HepG2 (cell line): ENCODE data around the gene NRSN2. TPM values are rescaled to one million over a fixed set of nuclear protein-coding genes. Genes with fewer than 3 reads are reported as not detected.
A peak's percentile ranks its signal among the peaks of the same experiment; 100 is the strongest.

ENCODE experiments used
- ASH2L ChIP-seq: fragments of 300-600, 200-600 bp; sonication (generic); IDR thresholded peaks from 2 replicates; pipeline ENCODE4 v1.7.0; 2017; ENCODE audit warnings: low read depth, mild to moderate bottlenecking, moderate library complexity, mixed read lengths, low read length; ENCODE audit not compliant: insufficient read length
- CREM ChIP-seq, 2 experiments: sonication (generic) in 1 of 2; formaldehyde crosslinking in 1 of 2; IDR thresholded peaks; 2 replicates each; pipeline versions ENCODE4 v1.4.0 to v1.6.1; 2016 to 2020; ENCODE audit warnings: antibody characterized with exemption in 1 of 2, mild to moderate bottlenecking in 1 of 2, missing genetic modification reagents in 1 of 2
- ELF1 ChIP-seq: sonication (generic); formaldehyde crosslinking; IDR thresholded peaks from 2 replicates; pipeline ENCODE4 v1.4.0; 2020; ENCODE audit warnings: missing genetic modification reagents
- MAFG ChIP-seq: sonication (generic); formaldehyde crosslinking; IDR thresholded peaks from 2 replicates; pipeline ENCODE4 v1.5.1; 2020; ENCODE audit warnings: mild to moderate bottlenecking, missing genetic modification reagents
- SUZ12 ChIP-seq: fragments of 150-350 bp; IDR thresholded peaks from 2 replicates; pipeline ENCODE4 v1.6.1; 2014; ENCODE audit warnings: low read depth, low read length
- TAF1 ChIP-seq: sonication (generic); formaldehyde crosslinking; IDR thresholded peaks from 2 replicates; pipeline ENCODE4 v1.4.0; 2020; ENCODE audit warnings: missing genetic modification reagents
- YEATS2 ChIP-seq: sonication (generic); formaldehyde crosslinking; IDR thresholded peaks from 2 replicates; pipeline ENCODE4 v1.4.0; 2020; ENCODE audit warnings: missing genetic modification reagents, borderline replicate concordance
- ZNF207 ChIP-seq: fragments of 450-650 bp; IDR thresholded peaks from 2 replicates; pipeline ENCODE4 v1.6.1; 2016; ENCODE audit warnings: antibody characterized with exemption, borderline replicate concordance
- ZNF44 ChIP-seq: sonication (generic); formaldehyde crosslinking; IDR thresholded peaks from 2 replicates; pipeline ENCODE4 v1.5.1; 2020; ENCODE audit warnings: mild to moderate bottlenecking, missing genetic modification reagents
- ZNF510 ChIP-seq: sonication (generic); formaldehyde crosslinking; IDR thresholded peaks from 2 replicates; pipeline ENCODE4 v1.4.0; 2020; ENCODE audit warnings: low read depth, mild to moderate bottlenecking, missing genetic modification reagents
- ZNF558 ChIP-seq: sonication (generic); formaldehyde crosslinking; IDR thresholded peaks from 2 replicates; pipeline ENCODE4 v1.9.0; 2022; ENCODE audit warnings: mild to moderate bottlenecking, missing genetic modification reagents, borderline replicate concordance
- ZSCAN21 ChIP-seq: sonication (generic); formaldehyde crosslinking; IDR thresholded peaks from 2 replicates; pipeline ENCODE4 v1.8.0; 2022; ENCODE audit warnings: mild to moderate bottlenecking, missing genetic modification reagents, moderate library complexity, borderline replicate concordance
- polyA plus RNA-seq, 8 experiments: library from polyadenylated mRNA; depleted of rRNA in 3 of 8; stranded (reverse) in 7 of 8; unstranded in 1 of 8; fragments of >200 nt; fragmentation: Illumina TruSeq in 4 of 8; extraction: Trizol in 4 of 8; gene quantifications; 2 replicates each; pipeline versions ENCODE4 v1.2.1 to v1.2.3, GENCODE V29; 2011 to 2016; ENCODE audit warnings: low read depth in 4 of 8, missing spikeins in 1 of 8, mixed read lengths in 1 of 8; ENCODE audit not compliant: insufficient read depth in 1 of 8
- total RNA-seq, 5 experiments: library from RNA; depleted of rRNA; stranded (reverse); fragments of >200 nt; fragmentation: Illumina TruSeq; extraction: Trizol; gene quantifications; 2 replicates each; pipeline ENCODE4 v1.2.3, GENCODE V29; 2016; ENCODE audit warnings: low read depth in 1 of 5
- TF ChIP-seq, protein P1 (sequence below): sonication (generic); formaldehyde crosslinking; IDR thresholded peaks from 2 replicates; pipeline ENCODE4 v1.5.0; 2020; ENCODE audit warnings: mild to moderate bottlenecking, missing genetic modification reagents, borderline replicate concordance
- TF ChIP-seq, protein P2 (sequence below): sonication (generic); formaldehyde crosslinking; IDR thresholded peaks from 2 replicates; pipeline ENCODE4 v1.8.0; 2022; ENCODE audit warnings: mild to moderate bottlenecking, missing genetic modification reagents, borderline replicate concordance
- TF ChIP-seq, protein P3 (sequence below): sonication (generic); formaldehyde crosslinking; IDR thresholded peaks from 2 replicates; pipeline ENCODE4 v1.4.0; 2020; ENCODE audit warnings: missing genetic modification reagents
- TF ChIP-seq, protein P4 (sequence below): sonication (generic); formaldehyde crosslinking; IDR thresholded peaks from 2 replicates; pipeline ENCODE4 v1.8.0; 2022; ENCODE audit warnings: missing genetic modification reagents, mild to moderate bottlenecking, inconsistent platforms, borderline replicate concordance
- TF ChIP-seq, protein P5 (sequence below): sonication (generic); formaldehyde crosslinking; conservative IDR thresholded peaks from 2 replicates; pipeline ENCODE4 v1.4.0; 2020; ENCODE audit warnings: missing genetic modification reagents

NRSN2 gene
- total and polyA plus RNA-seq, 2 of the 13 experiments (the other 11 are each of a cell fraction or from before 2014, with no cell fraction given), result 32.3 to 49.4 TPM

DNA sequence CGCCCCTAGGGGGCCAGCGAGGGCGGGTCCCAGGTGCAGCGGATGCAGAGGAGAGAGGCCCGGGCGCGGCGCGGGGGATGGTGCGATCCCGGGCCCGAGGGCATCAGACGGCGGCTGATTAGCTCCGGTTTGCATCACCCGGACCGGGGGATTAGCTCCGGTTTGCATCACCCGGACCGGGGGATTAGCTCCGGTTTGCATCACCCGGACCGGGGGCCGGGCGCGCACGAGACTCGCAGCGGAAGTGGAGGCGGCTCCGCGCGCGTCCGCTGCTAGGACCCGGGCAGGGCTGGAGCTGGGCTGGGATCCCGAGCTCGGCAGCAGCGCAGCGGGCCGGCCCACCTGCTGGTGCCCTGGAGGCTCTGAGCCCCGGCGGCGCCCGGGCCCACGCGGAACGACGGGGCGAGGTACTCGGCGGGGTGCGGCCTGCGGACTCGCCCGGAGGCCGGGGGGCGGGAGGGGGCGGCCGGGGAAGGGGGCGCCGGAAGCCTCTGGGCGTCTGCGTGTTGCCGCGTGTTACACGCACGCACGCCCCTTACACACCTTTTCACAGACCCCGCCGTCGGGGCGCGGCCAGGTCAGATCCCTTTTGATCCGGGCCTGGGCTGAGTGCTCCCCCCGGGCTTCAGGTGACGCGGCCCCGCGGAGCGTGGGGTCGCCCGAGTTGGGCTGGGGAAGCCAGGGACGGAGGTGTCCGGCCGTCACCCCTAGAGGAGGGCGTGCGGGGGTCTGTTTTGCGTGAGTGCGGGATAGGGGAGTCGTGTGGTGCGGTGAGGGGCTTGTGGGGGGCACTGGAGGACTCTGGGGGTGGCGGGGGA, 34.1 kb downstream of the NRSN2 start (continued):
- TF ChIP-seq, protein P1, sequence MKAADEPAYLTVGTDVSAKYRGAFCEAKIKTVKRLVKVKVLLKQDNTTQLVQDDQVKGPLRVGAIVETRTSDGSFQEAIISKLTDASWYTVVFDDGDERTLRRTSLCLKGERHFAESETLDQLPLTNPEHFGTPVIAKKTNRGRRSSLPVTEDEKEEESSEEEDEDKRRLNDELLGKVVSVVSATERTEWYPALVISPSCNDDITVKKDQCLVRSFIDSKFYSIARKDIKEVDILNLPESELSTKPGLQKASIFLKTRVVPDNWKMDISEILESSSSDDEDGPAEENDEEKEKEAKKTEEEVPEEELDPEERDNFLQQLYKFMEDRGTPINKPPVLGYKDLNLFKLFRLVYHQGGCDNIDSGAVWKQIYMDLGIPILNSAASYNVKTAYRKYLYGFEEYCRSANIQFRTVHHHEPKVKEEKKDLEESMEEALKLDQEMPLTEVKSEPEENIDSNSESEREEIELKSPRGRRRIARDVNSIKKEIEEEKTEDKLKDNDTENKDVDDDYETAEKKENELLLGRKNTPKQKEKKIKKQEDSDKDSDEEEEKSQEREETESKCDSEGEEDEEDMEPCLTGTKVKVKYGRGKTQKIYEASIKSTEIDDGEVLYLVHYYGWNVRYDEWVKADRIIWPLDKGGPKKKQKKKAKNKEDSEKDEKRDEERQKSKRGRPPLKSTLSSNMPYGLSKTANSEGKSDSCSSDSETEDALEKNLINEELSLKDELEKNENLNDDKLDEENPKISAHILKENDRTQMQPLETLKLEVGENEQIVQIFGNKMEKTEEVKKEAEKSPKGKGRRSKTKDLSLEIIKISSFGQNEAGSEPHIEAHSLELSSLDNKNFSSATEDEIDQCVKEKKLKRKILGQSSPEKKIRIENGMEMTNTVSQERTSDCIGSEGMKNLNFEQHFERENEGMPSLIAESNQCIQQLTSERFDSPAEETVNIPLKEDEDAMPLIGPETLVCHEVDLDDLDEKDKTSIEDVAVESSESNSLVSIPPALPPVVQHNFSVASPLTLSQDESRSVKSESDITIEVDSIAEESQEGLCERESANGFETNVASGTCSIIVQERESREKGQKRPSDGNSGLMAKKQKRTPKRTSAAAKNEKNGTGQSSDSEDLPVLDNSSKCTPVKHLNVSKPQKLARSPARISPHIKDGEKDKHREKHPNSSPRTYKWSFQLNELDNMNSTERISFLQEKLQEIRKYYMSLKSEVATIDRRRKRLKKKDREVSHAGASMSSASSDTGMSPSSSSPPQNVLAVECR (CRISPR knock-in tag), result peak; percentile 87
- TF ChIP-seq ELF1 (CRISPR knock-in tag), result peak; percentile 25; the same call in 1 of the 2 replicates
- peak; percentile 41; the same call in 1 of the 2 replicates for TF ChIP-seq ZSCAN21 (CRISPR knock-in tag)
- no peak for TF ChIP-seq SUZ12
- no peak for TF ChIP-seq ZNF44 (CRISPR knock-in tag)
- peak; percentile 79 for TF ChIP-seq ASH2L
- TF ChIP-seq CREM (IDR thresholded peaks at IDR 0.05), result no peak
- TF ChIP-seq CREM (CRISPR knock-in tag; IDR thresholded peaks at IDR 0.05), result no peak
- peak; percentile 91 for TF ChIP-seq TAF1 (CRISPR knock-in tag)
- TF ChIP-seq, protein P2, sequence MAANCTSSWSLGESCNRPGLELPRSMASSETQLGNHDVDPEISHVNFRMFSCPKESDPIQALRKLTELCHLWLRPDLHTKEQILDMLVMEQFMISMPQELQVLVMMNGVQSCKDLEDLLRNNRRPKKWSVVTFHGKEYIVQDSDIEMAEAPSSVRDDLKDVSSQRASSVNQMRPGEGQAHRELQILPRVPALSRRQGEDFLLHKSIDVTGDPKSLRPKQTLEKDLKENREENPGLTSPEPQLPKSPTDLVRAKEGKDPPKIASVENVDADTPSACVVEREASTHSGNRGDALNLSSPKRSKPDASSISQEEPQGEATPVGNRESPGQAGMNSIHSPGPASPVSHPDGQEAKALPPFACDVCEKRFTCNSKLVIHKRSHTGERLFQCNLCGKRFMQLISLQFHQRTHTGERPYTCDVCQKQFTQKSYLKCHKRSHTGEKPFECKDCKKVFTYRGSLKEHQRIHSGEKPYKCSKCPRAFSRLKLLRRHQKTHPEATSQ (CRISPR knock-in tag), result peak; percentile 51; the same call in 1 of the 2 replicates
- no peak for TF ChIP-seq MAFG
- TF ChIP-seq ZNF207, result no peak
- TF ChIP-seq ZNF510 (CRISPR knock-in tag), result peak; percentile 86; the same call in 1 of the 2 replicates
- TF ChIP-seq ZNF558 (CRISPR knock-in tag), result peak; percentile 36; the same call in 1 of the 2 replicates
- TF ChIP-seq, protein P3, sequence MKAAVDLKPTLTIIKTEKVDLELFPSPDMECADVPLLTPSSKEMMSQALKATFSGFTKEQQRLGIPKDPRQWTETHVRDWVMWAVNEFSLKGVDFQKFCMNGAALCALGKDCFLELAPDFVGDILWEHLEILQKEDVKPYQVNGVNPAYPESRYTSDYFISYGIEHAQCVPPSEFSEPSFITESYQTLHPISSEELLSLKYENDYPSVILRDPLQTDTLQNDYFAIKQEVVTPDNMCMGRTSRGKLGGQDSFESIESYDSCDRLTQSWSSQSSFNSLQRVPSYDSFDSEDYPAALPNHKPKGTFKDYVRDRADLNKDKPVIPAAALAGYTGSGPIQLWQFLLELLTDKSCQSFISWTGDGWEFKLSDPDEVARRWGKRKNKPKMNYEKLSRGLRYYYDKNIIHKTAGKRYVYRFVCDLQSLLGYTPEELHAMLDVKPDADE (CRISPR knock-in tag), result peak; percentile 84; the same call in 1 of the 2 replicates
- TF ChIP-seq, protein P4, sequence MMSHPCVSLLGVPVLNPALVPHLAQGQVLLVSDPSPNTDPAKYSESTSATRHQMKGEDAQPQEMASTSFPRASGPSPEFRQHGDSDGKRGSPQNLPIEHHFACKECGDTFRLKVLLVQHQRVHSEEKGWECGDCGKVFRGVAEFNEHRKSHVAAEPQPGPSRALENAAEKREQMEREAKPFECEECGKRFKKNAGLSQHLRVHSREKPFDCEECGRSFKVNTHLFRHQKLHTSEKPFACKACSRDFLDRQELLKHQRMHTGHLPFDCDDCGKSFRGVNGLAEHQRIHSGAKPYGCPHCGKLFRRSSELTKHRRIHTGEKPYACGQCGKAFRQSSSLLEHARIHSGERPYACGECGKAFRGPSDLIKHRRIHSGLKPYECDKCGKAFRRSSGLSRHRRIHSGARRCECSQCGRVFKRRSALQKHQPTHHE (CRISPR knock-in tag), result peak; percentile 88; the same call in 1 of the 2 replicates
- TF ChIP-seq YEATS2, result peak; percentile 79
- TF ChIP-seq, protein P5, sequence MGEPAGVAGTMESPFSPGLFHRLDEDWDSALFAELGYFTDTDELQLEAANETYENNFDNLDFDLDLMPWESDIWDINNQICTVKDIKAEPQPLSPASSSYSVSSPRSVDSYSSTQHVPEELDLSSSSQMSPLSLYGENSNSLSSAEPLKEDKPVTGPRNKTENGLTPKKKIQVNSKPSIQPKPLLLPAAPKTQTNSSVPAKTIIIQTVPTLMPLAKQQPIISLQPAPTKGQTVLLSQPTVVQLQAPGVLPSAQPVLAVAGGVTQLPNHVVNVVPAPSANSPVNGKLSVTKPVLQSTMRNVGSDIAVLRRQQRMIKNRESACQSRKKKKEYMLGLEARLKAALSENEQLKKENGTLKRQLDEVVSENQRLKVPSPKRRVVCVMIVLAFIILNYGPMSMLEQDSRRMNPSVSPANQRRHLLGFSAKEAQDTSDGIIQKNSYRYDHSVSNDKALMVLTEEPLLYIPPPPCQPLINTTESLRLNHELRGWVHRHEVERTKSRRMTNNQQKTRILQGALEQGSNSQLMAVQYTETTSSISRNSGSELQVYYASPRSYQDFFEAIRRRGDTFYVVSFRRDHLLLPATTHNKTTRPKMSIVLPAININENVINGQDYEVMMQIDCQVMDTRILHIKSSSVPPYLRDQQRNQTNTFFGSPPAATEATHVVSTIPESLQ, result no peak
